OCI-LY7 (cell line): Measurements from ENCODE around the gene BCL2L13. TPM values are rescaled to one million over a fixed set of nuclear protein-coding genes. Genes with fewer than 3 reads are reported as not detected.
A peak's percentile ranks its signal among the peaks of the same experiment; 100 is the strongest.

Source experiments
- BruUV-seq: library from RNA; stranded (reverse); fragments of 400-500 nt; replicated peaks from 2 replicates; lab custom pipeline; 2021; lab: Mats Ljungman, UMichigan
- CTCF ChIA-PET: fragments of 300-600 bp; sonication (Branson Sonifier 250); formaldehyde crosslinking; loops from one replicate; lab custom pipeline; 2022; ENCODE audit warnings: antibody characterized with exemption; ENCODE audit not compliant: unreplicated experiment; lab: Charles Lee
- POLR2A ChIA-PET: fragments of 300-600 bp; sonication (Branson Sonifier 250); formaldehyde crosslinking; loops from one replicate; lab custom pipeline; 2022; ENCODE audit warnings: antibody characterized with exemption; lab: Charles Lee
- DNase-seq: peaks from one replicate; pipeline ENCODE4 v3.0.0-alpha.2; 2015; ENCODE audit warnings: low spot score
- H2AFZ ChIP-seq: fragments of 200-600 bp; sonication (generic), shearing (Covaris generic); 2 replicates; pipeline ENCODE4 v1.6.1; 2014; ENCODE audit warnings: mild to moderate bottlenecking, antibody characterized with exemption, low read length, moderate library complexity
- H3K27ac ChIP-seq: fragments of 200-600 bp; sonication (generic); 2 replicates; pipeline ENCODE4 v1.5.1; 2014; ENCODE audit warnings: mixed run types, low read depth, mild to moderate bottlenecking, moderate library complexity, low read length, inconsistent platforms; ENCODE audit not compliant: poor library complexity, severe bottlenecking
- H3K36me3 ChIP-seq: fragments of 200-600 bp; sonication (generic); 2 replicates; pipeline ENCODE4 v1.6.1; 2014; ENCODE audit warnings: mild to moderate bottlenecking, antibody characterized with exemption, low read length, moderate library complexity, mixed read lengths; ENCODE audit not compliant: insufficient read depth
- H3K4me1 ChIP-seq: fragments of 200-600 bp; sonication (generic); 2 replicates; pipeline ENCODE4 v1.5.1; 2014; ENCODE audit warnings: mild to moderate bottlenecking, low read length; ENCODE audit not compliant: insufficient read depth, poor library complexity, severe bottlenecking
- H3K4me2 ChIP-seq: fragments of 200-600 bp; sonication (generic); 2 replicates; pipeline ENCODE4 v1.6.1; 2014; ENCODE audit warnings: mild to moderate bottlenecking, low read length
- H3K4me3 ChIP-seq: fragments of 200-600 bp; sonication (generic); 2 replicates; pipeline ENCODE4 v1.5.1; 2014; ENCODE audit warnings: mild to moderate bottlenecking, low read depth, low read length; ENCODE audit not compliant: poor library complexity, severe bottlenecking
- H3K79me2 ChIP-seq: fragments of 200-600 bp; sonication (generic); 2 replicates; pipeline ENCODE4 v1.6.1; 2016; ENCODE audit warnings: low read depth, mild to moderate bottlenecking, low read length, moderate library complexity, mixed read lengths; ENCODE audit not compliant: insufficient read depth
- H3K9me2 ChIP-seq: fragments of 200-600 bp; sonication (generic); 2 replicates; pipeline ENCODE4 v1.6.1; 2016; ENCODE audit warnings: mild to moderate bottlenecking, low read length, mixed read lengths; ENCODE audit not compliant: insufficient read depth
- H3K9me3 ChIP-seq: fragments of 200-600 bp; sonication (generic); 2 replicates; pipeline ENCODE4 v1.6.1; 2014; ENCODE audit warnings: mild to moderate bottlenecking, mixed run types, low read length, mixed read lengths
- H4K20me1 ChIP-seq: fragments of 200-600 bp; sonication (generic); 2 replicates; pipeline ENCODE4 v1.6.1; 2014; ENCODE audit warnings: mild to moderate bottlenecking, antibody characterized with exemption, low read length, moderate library complexity, mixed read lengths; ENCODE audit not compliant: insufficient read depth
- CTCF ChIP-seq: fragments of 200-600 bp; sonication (generic); conservative IDR thresholded peaks from 2 replicates; pipeline ENCODE4 v1.5.1; 2014; ENCODE audit warnings: mild to moderate bottlenecking, antibody characterized with exemption, low read length, moderate library complexity, mixed read lengths
- EZH2phosphoT487 ChIP-seq: fragments of 200-600 bp; sonication (generic); IDR thresholded peaks from 2 replicates; pipeline ENCODE4 v1.6.1; 2018; ENCODE audit warnings: low read depth, borderline replicate concordance, mild to moderate bottlenecking, mixed run types, antibody characterized with exemption, low read length, moderate library complexity, mixed read lengths
- intact Hi-C: fragments of 100-400 bp; cut with micrococcal nuclease; formaldehyde crosslinking; loops from one replicate; pipeline ENCODE4 v1.10.0; 2022; ENCODE audit not compliant: unreplicated experiment
- total RNA-seq, 2 experiments: library from RNA; depleted of rRNA in 1 of 2; stranded (reverse); fragments of >200 nt in 1 of 2; shearing (Covaris generic) in 1 of 2; gene quantifications; 2 replicates each; pipeline ENCODE4 v1.2.3, GENCODE V29; 2014 to 2022

The BCL2L13 gene
- total RNA-seq, 2 experiments from 2014 or later = 25.2 to 38.3 TPM

- no TSS peak for BruUV-seq
- POLR2A ChIA-PET = interaction anchor here (0.8 to 2.5 kb wide), 2 partner anchors 12 to 23 kb away, joined by 3 to 8 read pairs; no protein-coding TSS in a partner anchor
- TF ChIP-seq EZH2phosphoT487 (no peak), CTCF (no peak)
- DNase-seq = peak; percentile 79
- Histone ChIP-seq H3K4me2 (peak overlapping the region; percentile 81), H2AFZ (no peak overlapping the region), H3K27ac (peak overlapping the region; percentile 79), H4K20me1 (peaks cover 20% of the 10 kb centered on the region), H3K36me3 (0 out of 2 replicates have a peak, but pooled peaks cover 5% of the 10 kb centered on the region), H3K9me3 (no peaks in the 10 kb centered on the region), H3K4me1 (peaks cover 56% of the 10 kb centered on the region), H3K4me3 (peak overlapping the region; percentile 75), H3K79me2 (peaks cover 54% of the 10 kb centered on the region; the same call in 1 of the 2 replicates), H3K9me2 (no peaks in the 10 kb centered on the region)
- intact Hi-C loops = loop anchor here (5.0 to 10.0 kb wide), 2 partner anchors 139 to 294 kb away; partner anchors contain the start of gene BCL2L13
- CTCF ChIA-PET = interaction anchor here (0.9 to 1.1 kb wide), 2 partner anchors 22 to 25 kb away, joined by 3 to 4 read pairs; no protein-coding TSS in a partner anchor
Measured at GRCh38 chr22:17773606-17774205, 135.1 kb downstream of the BCL2L13 start.

GRCh38 chr22:17774206-17774925 lies 135.8 kb downstream of the BCL2L13 start, which contains the start of gene BID:
BID (minus strand) TSS chr22:17774469; CDS start chr22:17750116, 24,353 bp downstream.
- no peak for TF ChIP-seq CTCF
- TF ChIP-seq EZH2phosphoT487 = no peak
- Histone ChIP-seq H2AFZ (peak within 1 kb of the TSS; percentile 43; the same call in 1 of the 2 replicates), H3K9me2 (no peaks in the 10 kb centered on the region), H3K4me2 (peak within 1 kb of the TSS; percentile 81), H3K4me3 (peak within 1 kb of the TSS; percentile 75), H3K9me3 (no peaks in the 10 kb centered on the region), H3K79me2 (peaks cover 56% of the 10 kb centered on the region; the same call in 1 of the 2 replicates), H3K36me3 (0 out of 2 replicates have a peak, but pooled peaks cover 4% of the 10 kb centered on the region), H3K27ac (peak within 1 kb of the TSS; percentile 79), H3K4me1 (peaks cover 63% of the 10 kb centered on the region), H4K20me1 (peaks cover 20% of the 10 kb centered on the region)
- intact Hi-C loops = loop anchor here (5.0 to 10.0 kb wide), 2 partner anchors 140 to 293 kb away; partner anchors contain the start of gene BCL2L13
- ChIA-PET CTCF (interaction anchor here (0.9 to 1.1 kb wide), 2 partner anchors 22 to 26 kb away, joined by 3 to 4 read pairs; no protein-coding TSS in a partner anchor), POLR2A (interaction anchor here (0.5 to 2.5 kb wide), 4 partner anchors 21 to 33 kb away, joined by 3 to 8 read pairs (median 4); no protein-coding TSS in a partner anchor)
- no TSS peak for BruUV-seq
- DNase-seq = peak; percentile 81
